ENCODE data around the gene HIVEP1.

Gene HIVEP1

DNA sequence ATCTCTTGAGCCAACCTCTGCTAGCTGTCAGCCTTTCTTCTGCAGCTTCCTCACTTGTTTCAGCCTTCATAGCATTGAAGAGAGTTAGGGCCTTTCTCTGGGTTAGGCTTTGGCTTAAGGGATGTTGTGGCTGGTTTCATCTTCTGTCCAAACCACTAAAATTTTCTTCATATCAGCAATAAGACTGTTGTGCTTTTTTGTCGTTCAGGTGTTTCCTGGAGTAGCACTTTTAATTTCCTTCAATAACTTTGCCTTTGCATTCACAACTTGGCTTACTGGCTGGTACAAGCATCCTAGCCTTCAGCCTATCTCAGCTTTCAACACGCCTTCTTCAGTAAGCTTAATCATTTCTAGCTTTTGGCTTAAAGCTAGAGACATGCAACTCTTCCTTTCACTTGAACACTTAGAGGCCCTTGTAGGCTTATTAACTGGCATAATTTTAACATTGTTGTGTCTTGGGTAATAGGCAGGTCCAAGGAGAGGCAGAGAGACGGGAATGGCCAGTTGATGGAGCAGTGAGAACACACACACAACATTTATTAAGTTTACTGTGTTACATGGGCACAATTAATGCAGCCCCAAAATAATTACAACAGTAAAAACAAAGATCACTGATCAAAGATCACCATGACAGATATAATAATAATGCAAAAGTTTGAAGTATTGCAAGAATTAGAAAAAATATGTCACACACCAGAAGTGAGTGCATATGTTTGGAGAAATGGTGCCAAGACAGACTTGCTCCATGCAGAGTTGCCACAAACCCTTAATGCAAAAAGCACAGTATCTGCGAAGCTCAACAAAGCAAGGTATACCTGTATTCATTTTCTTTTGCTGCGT is 98.6 kb downstream of the HIVEP1 start:
- TF ChIP-seq ZNF19 (tag by site-specific recombination; IDR thresholded peaks at IDR 0.05; ENCODE audit: low read depth) (no peak), ZSCAN23 (tag by site-specific recombination; IDR thresholded peaks at IDR 0.05) (no peak), ZNF747 (tag by site-specific recombination; IDR thresholded peaks at IDR 0.05) (no peak), ZFP41 (tag by site-specific recombination; IDR thresholded peaks at IDR 0.05; ENCODE audit: borderline replicate concordance) (no peak), ZNF837 (tag by site-specific recombination; IDR thresholded peaks at IDR 0.05) (no peak), ZBTB17 (tag by site-specific recombination; IDR thresholded peaks at IDR 0.05) (no peak)
- TF ChIP-seq, protein P1, sequence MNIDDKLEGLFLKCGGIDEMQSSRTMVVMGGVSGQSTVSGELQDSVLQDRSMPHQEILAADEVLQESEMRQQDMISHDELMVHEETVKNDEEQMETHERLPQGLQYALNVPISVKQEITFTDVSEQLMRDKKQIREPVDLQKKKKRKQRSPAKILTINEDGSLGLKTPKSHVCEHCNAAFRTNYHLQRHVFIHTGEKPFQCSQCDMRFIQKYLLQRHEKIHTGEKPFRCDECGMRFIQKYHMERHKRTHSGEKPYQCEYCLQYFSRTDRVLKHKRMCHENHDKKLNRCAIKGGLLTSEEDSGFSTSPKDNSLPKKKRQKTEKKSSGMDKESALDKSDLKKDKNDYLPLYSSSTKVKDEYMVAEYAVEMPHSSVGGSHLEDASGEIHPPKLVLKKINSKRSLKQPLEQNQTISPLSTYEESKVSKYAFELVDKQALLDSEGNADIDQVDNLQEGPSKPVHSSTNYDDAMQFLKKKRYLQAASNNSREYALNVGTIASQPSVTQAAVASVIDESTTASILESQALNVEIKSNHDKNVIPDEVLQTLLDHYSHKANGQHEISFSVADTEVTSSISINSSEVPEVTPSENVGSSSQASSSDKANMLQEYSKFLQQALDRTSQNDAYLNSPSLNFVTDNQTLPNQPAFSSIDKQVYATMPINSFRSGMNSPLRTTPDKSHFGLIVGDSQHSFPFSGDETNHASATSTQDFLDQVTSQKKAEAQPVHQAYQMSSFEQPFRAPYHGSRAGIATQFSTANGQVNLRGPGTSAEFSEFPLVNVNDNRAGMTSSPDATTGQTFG (tag by site-specific recombination; IDR thresholded peaks at IDR 0.05; ENCODE audit: borderline replicate concordance): no peak
- no peaks in the 10 kb centered on the region for H3K4me1 ChIP-seq (ENCODE audit: control insufficient read depth, insufficient read depth, low read length)
- ChIA-PET POLR2A (no interaction called here), CTCF (interaction anchor here (0.6 to 1.2 kb wide), 2 partner anchors 97 to 121 kb away, joined by 3 read pairs; no protein-coding TSS in a partner anchor)
- H3K27ac ChIP-seq (ENCODE audit: extremely low read depth, low read depth, low read length): no peak overlapping the region
- H3K36me3 ChIP-seq (ENCODE audit: control insufficient read depth in 2 of 2, insufficient read depth in 1 of 2, low read length in 2 of 2): peaks cover 0 to 9% of the 10 kb centered on the region in 2 experiments; a peak in 1 of 3 replicates
- no peaks in the 10 kb centered on the region for H3K9me3 ChIP-seq (ENCODE audit: control insufficient read depth, insufficient read depth, low read depth, low read length)
- no peak overlapping the region for H3K4me3 ChIP-seq (ENCODE audit: low read depth, low read length)

DNA sequence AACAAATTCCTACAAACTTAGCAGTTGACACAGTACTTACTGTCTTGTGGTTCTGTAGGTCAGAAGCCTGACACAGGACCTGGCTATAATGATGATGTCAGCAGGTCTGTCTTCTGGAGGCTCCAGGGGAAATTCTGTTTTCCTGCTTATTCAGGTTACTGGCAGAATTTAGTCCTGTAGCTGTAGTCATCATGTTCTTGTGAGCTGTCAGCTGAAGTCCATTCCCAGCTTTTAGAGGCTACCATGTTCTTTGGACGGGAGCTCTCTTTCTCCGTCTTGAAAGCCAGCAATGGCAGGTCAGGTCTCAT is 99.2 kb downstream of the HIVEP1 start:
- H3K27ac ChIP-seq (ENCODE audit: extremely low read depth, low read depth, low read length): no peak overlapping the region
- peaks cover 0 to 9% of the 10 kb centered on the region in 2 experiments; a peak in 1 of 3 replicates for H3K36me3 ChIP-seq (ENCODE audit: control insufficient read depth in 2 of 2, insufficient read depth in 1 of 2, low read length in 2 of 2)
- H3K4me3 ChIP-seq (ENCODE audit: low read depth, low read length): no peak overlapping the region
- ChIA-PET CTCF (no interaction called here), POLR2A (no interaction called here)
- H3K4me1 ChIP-seq (ENCODE audit: control insufficient read depth, insufficient read depth, low read length): no peaks in the 10 kb centered on the region
- TF ChIP-seq ZNF302 (tag by site-specific recombination; IDR thresholded peaks at IDR 0.05; ENCODE audit: low read depth) (no peak), ATF2 (tag by site-specific recombination; IDR thresholded peaks at IDR 0.05; ENCODE audit: low read depth) (no peak), ZNF211 (tag by site-specific recombination; IDR thresholded peaks at IDR 0.05; ENCODE audit: low read depth) (no peak), ZSCAN5A (tag by site-specific recombination; IDR thresholded peaks at IDR 0.05) (no peak), ZFHX2 (tag by site-specific recombination; conservative IDR thresholded peaks at IDR 0.05) (no peak)
- TF ChIP-seq, protein P2, sequence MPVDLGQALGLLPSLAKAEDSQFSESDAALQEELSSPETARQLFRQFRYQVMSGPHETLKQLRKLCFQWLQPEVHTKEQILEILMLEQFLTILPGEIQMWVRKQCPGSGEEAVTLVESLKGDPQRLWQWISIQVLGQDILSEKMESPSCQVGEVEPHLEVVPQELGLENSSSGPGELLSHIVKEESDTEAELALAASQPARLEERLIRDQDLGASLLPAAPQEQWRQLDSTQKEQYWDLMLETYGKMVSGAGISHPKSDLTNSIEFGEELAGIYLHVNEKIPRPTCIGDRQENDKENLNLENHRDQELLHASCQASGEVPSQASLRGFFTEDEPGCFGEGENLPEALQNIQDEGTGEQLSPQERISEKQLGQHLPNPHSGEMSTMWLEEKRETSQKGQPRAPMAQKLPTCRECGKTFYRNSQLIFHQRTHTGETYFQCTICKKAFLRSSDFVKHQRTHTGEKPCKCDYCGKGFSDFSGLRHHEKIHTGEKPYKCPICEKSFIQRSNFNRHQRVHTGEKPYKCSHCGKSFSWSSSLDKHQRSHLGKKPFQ (tag by site-specific recombination; IDR thresholded peaks at IDR 0.05): no peak
- no peaks in the 10 kb centered on the region for H3K9me3 ChIP-seq (ENCODE audit: control insufficient read depth, insufficient read depth, low read depth, low read length)

All from HEK293 (cell line).